NCI-H526 (cell line): ENCODE measurements around the gene MFAP4.

Source experiments
- DNase-seq, 2 experiments: peaks; one replicate each; lab custom pipeline; 2025; lab: John Stamatoyannopoulos, UW

Gene MFAP4

GRCh38 chr17:19385521-19385983 lies 1.4 kb downstream of the MFAP4 start:
- DNase-seq, result no peak

GRCh38 chr17:19384723-19385391 lies 2.1 kb downstream of the MFAP4 start:
- no peak for DNase-seq

GRCh38 chr17:19383681-19384470 lies 3.1 kb downstream of the MFAP4 start:
- no peak for DNase-seq

- no peak for DNase-seq
Observed at GRCh38 chr17:19382531-19383444, 4.2 kb downstream of the MFAP4 start.

- no peak for DNase-seq
Observed at GRCh38 chr17:19381741-19382444, 5.1 kb downstream of the MFAP4 start.

- no peak for DNase-seq
Observed at GRCh38 chr17:19381361-19381740, 5.6 kb downstream of the MFAP4 start.

- no peak for DNase-seq
Observed at GRCh38 chr17:19380481-19381301, 6.3 kb downstream of the MFAP4 start.

GRCh38 chr17:19379361-19380065 lies 7.5 kb downstream of the MFAP4 start:
- no peak for DNase-seq

- peak in 1 of 2 experiments; percentile 20 for DNase-seq
Observed at GRCh38 chr17:19378416-19379360, 8.3 kb downstream of the MFAP4 start, which contains the start of gene MAPK7. Gene MAPK7 (plus strand): TSS chr17:19378498. CDS start chr17:19378901, 403 bp downstream.

- peak; percentile 95 to 97 for DNase-seq
Observed at GRCh38 chr17:19377602-19378415, 9.2 kb downstream of the MFAP4 start.

- peak; percentile 23 to 45 for DNase-seq
Observed at GRCh38 chr17:19376811-19377210, 10.2 kb downstream of the MFAP4 start.

GRCh38 chr17:19375732-19376131 lies 11.3 kb downstream of the MFAP4 start:
- no peak for DNase-seq

- DNase-seq, result no peak
Observed at GRCh38 chr17:19374136-19374535, 12.9 kb downstream of the MFAP4 start.

GRCh38 chr17:19372866-19373504 lies 14.0 kb downstream of the MFAP4 start:
- DNase-seq, result no peak

- DNase-seq, result no peak
Observed at GRCh38 chr17:19372439-19372838, 14.6 kb downstream of the MFAP4 start.

GRCh38 chr17:19372011-19372370 lies 15.0 kb downstream of the MFAP4 start:
- no peak for DNase-seq

GRCh38 chr17:19371259-19372010 lies 15.6 kb downstream of the MFAP4 start:
- DNase-seq, result no peak
